D341Med (cell line): Measurements from ENCODE around the gene TAF7.
A peak's percentile ranks its signal among the peaks of the same experiment; 100 is the strongest.
"Not testable (repeated sequence)": the region's sequence is repeated elsewhere in the genome, so short reads cannot be mapped to it uniquely, and the experiment has no call there.

ENCODE experiments used
- DNase-seq: peaks from one replicate; pipeline ENCODE4 v3.0.0; 2012; ENCODE audit warnings: low spot score

Gene TAF7

GRCh38 chr5:141338538-141339306, 18.1 kb upstream of the TAF7 start, which contains the start of gene PCDHGA2:
Gene PCDHGA2 (plus strand): TSS chr5:141338760.
- DNase-seq: no peak

- DNase-seq: not testable (repeated sequence)
Observed at GRCh38 chr5:141332571-141332970, 12.0 kb upstream of the TAF7 start.

GRCh38 chr5:141330299-141331080, 9.9 kb upstream of the TAF7 start, which contains the start of gene PCDHGA1:
Gene PCDHGA1 (plus strand): TSS chr5:141330514.
- DNase-seq: no peak

GRCh38 chr5:141328231-141328630, 7.6 kb upstream of the TAF7 start:
- DNase-seq: no peak

GRCh38 chr5:141326088-141326854, 5.7 kb upstream of the TAF7 start:
- peak; percentile 66 for DNase-seq

GRCh38 chr5:141322261-141322660, 1.7 kb upstream of the TAF7 start:
- DNase-seq: no peak

- no peak for DNase-seq
Observed at GRCh38 chr5:141319699-141320098, 885 bp downstream of the TAF7 start.

GRCh38 chr5:141319202-141319601, 1.4 kb downstream of the TAF7 start:
- no peak for DNase-seq

GRCh38 chr5:141316963-141317362, 3.6 kb downstream of the TAF7 start:
- not testable (repeated sequence) for DNase-seq

- DNase-seq: no peak
Observed at GRCh38 chr5:141313711-141314110, 6.9 kb downstream of the TAF7 start.

- DNase-seq: no peak
Observed at GRCh38 chr5:141306630-141307029, 14.0 kb downstream of the TAF7 start.

- no peak for DNase-seq
Observed at GRCh38 chr5:141303756-141304155, 16.8 kb downstream of the TAF7 start, which contains the start of gene SLC25A2. Gene SLC25A2 (minus strand): TSS chr5:141304049. CDS start chr5:141303865, 184 bp downstream.

GRCh38 chr5:141298376-141298775, 22.2 kb downstream of the TAF7 start:
- DNase-seq: no peak

GRCh38 chr5:141272906-141273305, 47.7 kb downstream of the TAF7 start:
- peak; percentile 55 for DNase-seq

- DNase-seq: no peak
Observed at GRCh38 chr5:141269195-141269594, 51.4 kb downstream of the TAF7 start.
